Testis (tissue), 3 donors: ENCODE data around the gene RGS16. TPM values are rescaled to one million over a fixed set of nuclear protein-coding genes. Genes with fewer than 3 reads are reported as not detected.

Source experiments
- DNase-seq: peaks from one replicate; pipeline ENCODE4 v3.0.0-alpha.2; 2019
- H3K27ac ChIP-seq, 2 donors: fragments of 200-600 bp; sonication (generic); one replicate each; pipeline ENCODE4 v1.5.1; 2019
- H3K27me3 ChIP-seq: fragments of 200-600 bp; sonication (generic); one replicate; pipeline ENCODE4 v1.5.1; 2019
- H3K36me3 ChIP-seq: fragments of 200-600 bp; sonication (generic); one replicate; pipeline ENCODE4 v1.5.1; 2017; ENCODE audit warnings: low read depth; ENCODE audit errors: missing control alignments
- H3K4me1 ChIP-seq: fragments of 200-600 bp; sonication (generic); one replicate; pipeline ENCODE4 v1.5.1; 2019
- H3K4me3 ChIP-seq, 2 donors: fragments of 200-600 bp; sonication (generic); one replicate each; pipeline ENCODE4 v1.5.1; 2017 to 2019
- H3K9me3 ChIP-seq: fragments of 200-600 bp; sonication (generic); one replicate; pipeline ENCODE4 v1.5.1; 2017
- CTCF ChIP-seq, 3 experiments: fragments of 450-650 bp in 2 of 3; fragments of 200-600 bp in 1 of 3; sonication (generic) in 1 of 3; IDR thresholded peaks; one replicate each; pipeline ENCODE4 v1.5.1; 2016 to 2019; ENCODE audit warnings: antibody characterized with exemption in 3 of 3, mild to moderate bottlenecking in 2 of 3, moderate library complexity in 1 of 3
- POLR2A ChIP-seq: fragments of 450-650 bp; IDR thresholded peaks from one replicate; pipeline ENCODE4 v1.6.1; 2017; ENCODE audit warnings: antibody characterized with exemption, mild to moderate bottlenecking, moderate library complexity
- WGBS, 2 donors: methylation state at CpG; one replicate each; pipeline ENCODE4 v1.1.5; 2018; 5-methylcytosine and 5-hydroxymethylcytosine counted together
- intact Hi-C: fragments of 100-400 bp; cut with DNase I; formaldehyde crosslinking; loops from one replicate; pipeline ENCODE4 v1.15.1; 2023; ENCODE audit warnings: low total_unique reads
- polyA plus RNA-seq: library from polyadenylated mRNA; stranded (reverse); fragments of 350-450 nt; fragmentation: Illumina TruSeq; extraction: RNeasy Lipid Tissue Mini Kit (QIAGEN cat#74804); gene quantifications from one replicate; pipeline ENCODE4 v1.2.3, GENCODE V29; 2014; ENCODE audit warnings: low read depth, low replicate concordance; ENCODE audit not compliant: insufficient read depth
- total RNA-seq, 2 donors: library from RNA; depleted of rRNA; stranded (reverse); fragments of >200 nt; gene quantifications; one replicate each; pipeline ENCODE4 v1.2.3, GENCODE V29; 2016

The RGS16 gene
- total and polyA plus RNA-seq, 3 donors from 2014 or later, result 0.93 to 3.2 (median 1.3) TPM

GRCh38 chr1:182624577-182624976, 20.4 kb upstream of the RGS16 start:
- Histone ChIP-seq H3K4me1 (peaks cover 5% of the 10 kb centered on the region), H3K27ac (no peak overlapping the region), H3K36me3 (no peaks in the 10 kb centered on the region), H3K9me3 (no peaks in the 10 kb centered on the region), H3K27me3 (no peaks in the 10 kb centered on the region), H3K4me3 (no peak overlapping the region)
- DNase-seq, result no peak
- intact Hi-C loops, result no loop called here
- no peak for TF ChIP-seq POLR2A
- 58 to 67% methylated on average over 1 of the region's 1 CpG for WGBS, 2 donors

GRCh38 chr1:182622901-182623528, 18.8 kb upstream of the RGS16 start:
- no peak overlapping the region for H3K27ac ChIP-seq
- no peaks in the 10 kb centered on the region for H3K27me3 ChIP-seq
- H3K4me3 ChIP-seq, result no peak overlapping the region
- DNase-seq, result no peak
- 48 to 52% methylated on average over 6 of the region's 6 CpGs for WGBS, 2 donors
- intact Hi-C loops, result no loop called here
- H3K36me3 ChIP-seq, result no peaks in the 10 kb centered on the region
- TF ChIP-seq POLR2A (no peak), CTCF (IDR thresholded peaks at IDR 0.05) (no peak)
- no peaks in the 10 kb centered on the region for H3K9me3 ChIP-seq
- H3K4me1 ChIP-seq, result peaks cover 5% of the 10 kb centered on the region

- Histone ChIP-seq H3K4me3 (no peak overlapping the region), H3K36me3 (no peaks in the 10 kb centered on the region), H3K27ac (no peak overlapping the region), H3K27me3 (no peaks in the 10 kb centered on the region), H3K9me3 (no peaks in the 10 kb centered on the region), H3K4me1 (peaks cover 5% of the 10 kb centered on the region)
- WGBS, 2 donors, result 96 to 100% methylated on average over 2 of the region's 2 CpGs
- TF ChIP-seq POLR2A (no peak), CTCF (IDR thresholded peaks at IDR 0.05) (no peak)
- DNase-seq, result no peak
- intact Hi-C loops, result no loop called here
Measured at GRCh38 chr1:182621906-182622305, 17.7 kb upstream of the RGS16 start.

GRCh38 chr1:182620924-182621585, 16.9 kb upstream of the RGS16 start:
- DNase-seq, result no peak
- TF ChIP-seq POLR2A, result no peak
- no peak for TF ChIP-seq CTCF (IDR thresholded peaks at IDR 0.05)
- intact Hi-C loops, result no loop called here
- Histone ChIP-seq H3K36me3 (no peaks in the 10 kb centered on the region), H3K9me3 (no peaks in the 10 kb centered on the region), H3K27ac (no peak overlapping the region), H3K4me3 (no peak overlapping the region), H3K4me1 (peaks cover 5% of the 10 kb centered on the region), H3K27me3 (no peaks in the 10 kb centered on the region)

- 44 to 54% methylated on average over 6 of the region's 6 CpGs for WGBS, 2 donors
- H3K27ac ChIP-seq, result no peak overlapping the region
- intact Hi-C loops, result no loop called here
- no peaks in the 10 kb centered on the region for H3K36me3 ChIP-seq
- H3K4me3 ChIP-seq, result no peak overlapping the region
- no peak for DNase-seq
- peaks cover 9% of the 10 kb centered on the region for H3K4me1 ChIP-seq
- TF ChIP-seq CTCF (IDR thresholded peaks at IDR 0.05) (no peak), POLR2A (no peak)
- no peaks in the 10 kb centered on the region for H3K9me3 ChIP-seq
- H3K27me3 ChIP-seq, result no peaks in the 10 kb centered on the region
Measured at GRCh38 chr1:182617734-182618351, 13.7 kb upstream of the RGS16 start.
